Measurements from ENCODE around the gene SLC38A10. TPM values are rescaled to one million over a fixed set of nuclear protein-coding genes. Genes with fewer than 3 reads are reported as not detected.

The SLC38A10 gene
- polyA plus RNA-seq, 1 of the 3 experiments (the other 2 are of a cell fraction), result 82.2 TPM

- H3F3A ChIP-seq (replicated peaks; ENCODE audit: insufficient read depth), result no peaks in the 10 kb centered on the region
- POLR2A ChIA-PET, result interaction anchor here (1.2 kb wide), 1 partner anchor 64 kb away, joined by 3 read pairs; no protein-coding TSS in a partner anchor
Measured at GRCh38 chr17:81257533-81257932, 37.6 kb downstream of the SLC38A10 start.

GRCh38 chr17:81256616-81257015 is 38.5 kb downstream of the SLC38A10 start:
- 0 out of 4 replicates have a peak overlapping the region, but pooled peaks of 1 of the 2 experiments have one; percentile 7 for H3K27ac ChIP-seq (ENCODE audit: low read depth in 2 of 2, low read length in 1 of 2)
- POLR2A ChIA-PET, result no interaction called here
- H3K36me3 ChIP-seq (replicated peaks in 1 of 2; ENCODE audit: control insufficient read depth in 1 of 2, insufficient read depth in 2 of 2, low read length in 1 of 2), result peaks cover 25 to 56% of the 10 kb centered on the region in 2 experiments
- no peak overlapping the region for H3K4me3 ChIP-seq (ENCODE audit: low read depth in 2 of 2, low read length in 1 of 2)
- TF ChIP-seq USF1 (IDR thresholded peaks at IDR 0.05; ENCODE audit: borderline replicate concordance, low read depth), result no peak
- H3K79me2 ChIP-seq (ENCODE audit: insufficient read depth), result peaks cover 13% of the 10 kb centered on the region; the same call in 1 of the 2 replicates
- no peaks in the 10 kb centered on the region for H3F3A ChIP-seq (replicated peaks; ENCODE audit: insufficient read depth)
- H3K27me3 ChIP-seq (ENCODE audit: insufficient read depth), result no peaks in the 10 kb centered on the region
- no peak overlapping the region for H3K4me2 ChIP-seq
- H3K9ac ChIP-seq, result no peak overlapping the region
- WGBS (ENCODE audit: low lambda C conversion rate), result 78% methylated on average over 10 of the region's 12 CpGs
- no peak for DNase-seq
- H3K9me2 ChIP-seq, result no peaks in the 10 kb centered on the region
- H2AFZ ChIP-seq (ENCODE audit: low read depth), result no peak overlapping the region
- no peaks in the 10 kb centered on the region for H3K9me3 ChIP-seq
- H3K4me1 ChIP-seq (ENCODE audit: control insufficient read depth in 1 of 2, insufficient read depth in 2 of 2, low read depth in 1 of 2, low read length in 1 of 2), result peaks cover 0 to 30% of the 10 kb centered on the region in 2 experiments; a peak in 1 of 4 replicates
- peaks cover 16% of the 10 kb centered on the region for H4K20me1 ChIP-seq (ENCODE audit: insufficient read depth)
- CTCF ChIA-PET, result interaction anchor here (0.8 to 11.3 kb wide), 12 partner anchors 13 to 1155 kb away, joined by 3 to 140 read pairs (median 4); partner anchors contain the start of genes FAAP100 and GAA

More at GRCh38 chr17:81257533-81257932, 37.6 kb downstream of the SLC38A10 start:
- H3K79me2 ChIP-seq (ENCODE audit: insufficient read depth), result peaks cover 13% of the 10 kb centered on the region; the same call in 1 of the 2 replicates
- H3K9ac ChIP-seq, result no peak overlapping the region
- peaks cover 0 to 21% of the 10 kb centered on the region in 2 experiments; a peak in 1 of 4 replicates for H3K4me1 ChIP-seq (ENCODE audit: control insufficient read depth in 1 of 2, insufficient read depth in 2 of 2, low read depth in 1 of 2, low read length in 1 of 2)
- no peak overlapping the region for H3K4me2 ChIP-seq
- H4K20me1 ChIP-seq (ENCODE audit: insufficient read depth), result peaks cover 16% of the 10 kb centered on the region
- H3K36me3 ChIP-seq (replicated peaks in 1 of 2; ENCODE audit: control insufficient read depth in 1 of 2, insufficient read depth in 2 of 2, low read length in 1 of 2), result peaks cover 25 to 56% of the 10 kb centered on the region in 2 experiments
- TF ChIP-seq GATA2 (CRISPR knock-in tag; IDR thresholded peaks at IDR 0.05) (no peak), RFX5 (IDR thresholded peaks at IDR 0.05; ENCODE audit: low read length) (no peak), PBX3 (IDR thresholded peaks at IDR 0.05) (no peak), SMC3 (IDR thresholded peaks at IDR 0.05; ENCODE audit: low read depth, low read length) (no peak)
- TF ChIP-seq, protein P1, sequence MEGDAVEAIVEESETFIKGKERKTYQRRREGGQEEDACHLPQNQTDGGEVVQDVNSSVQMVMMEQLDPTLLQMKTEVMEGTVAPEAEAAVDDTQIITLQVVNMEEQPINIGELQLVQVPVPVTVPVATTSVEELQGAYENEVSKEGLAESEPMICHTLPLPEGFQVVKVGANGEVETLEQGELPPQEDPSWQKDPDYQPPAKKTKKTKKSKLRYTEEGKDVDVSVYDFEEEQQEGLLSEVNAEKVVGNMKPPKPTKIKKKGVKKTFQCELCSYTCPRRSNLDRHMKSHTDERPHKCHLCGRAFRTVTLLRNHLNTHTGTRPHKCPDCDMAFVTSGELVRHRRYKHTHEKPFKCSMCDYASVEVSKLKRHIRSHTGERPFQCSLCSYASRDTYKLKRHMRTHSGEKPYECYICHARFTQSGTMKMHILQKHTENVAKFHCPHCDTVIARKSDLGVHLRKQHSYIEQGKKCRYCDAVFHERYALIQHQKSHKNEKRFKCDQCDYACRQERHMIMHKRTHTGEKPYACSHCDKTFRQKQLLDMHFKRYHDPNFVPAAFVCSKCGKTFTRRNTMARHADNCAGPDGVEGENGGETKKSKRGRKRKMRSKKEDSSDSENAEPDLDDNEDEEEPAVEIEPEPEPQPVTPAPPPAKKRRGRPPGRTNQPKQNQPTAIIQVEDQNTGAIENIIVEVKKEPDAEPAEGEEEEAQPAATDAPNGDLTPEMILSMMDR (IDR thresholded peaks at IDR 0.05), result no peak
- CTCF ChIA-PET, result interaction anchor here (0.6 to 11.3 kb wide), 25 partner anchors 9 to 890 kb away, joined by 3 to 140 read pairs (median 5); partner anchors contain the start of gene FAAP100
- WGBS (ENCODE audit: low lambda C conversion rate), result 96% methylated on average over 19 of the region's 19 CpGs
- no peak overlapping the region for H3K4me3 ChIP-seq (ENCODE audit: low read depth in 2 of 2, low read length in 1 of 2)
- no peak overlapping the region; a peak in 1 of 4 replicates for H3K27ac ChIP-seq (ENCODE audit: low read depth in 2 of 2, low read length in 1 of 2)
- no peak for DNase-seq
- no peaks in the 10 kb centered on the region for H3K9me2 ChIP-seq
- no peaks in the 10 kb centered on the region for H3K27me3 ChIP-seq (ENCODE audit: insufficient read depth)
- no peaks in the 10 kb centered on the region for H3K9me3 ChIP-seq
- no peak overlapping the region for H2AFZ ChIP-seq (ENCODE audit: low read depth)

Data from SK-N-SH (cell line).